Measurements from ENCODE around the gene POU6F2. TPM values are rescaled to one million over a fixed set of nuclear protein-coding genes. Genes with fewer than 3 reads are reported as not detected.

POU6F2 gene
- total RNA-seq, 1 experiment from 2014 or later, result 0.27 TPM

DNA sequence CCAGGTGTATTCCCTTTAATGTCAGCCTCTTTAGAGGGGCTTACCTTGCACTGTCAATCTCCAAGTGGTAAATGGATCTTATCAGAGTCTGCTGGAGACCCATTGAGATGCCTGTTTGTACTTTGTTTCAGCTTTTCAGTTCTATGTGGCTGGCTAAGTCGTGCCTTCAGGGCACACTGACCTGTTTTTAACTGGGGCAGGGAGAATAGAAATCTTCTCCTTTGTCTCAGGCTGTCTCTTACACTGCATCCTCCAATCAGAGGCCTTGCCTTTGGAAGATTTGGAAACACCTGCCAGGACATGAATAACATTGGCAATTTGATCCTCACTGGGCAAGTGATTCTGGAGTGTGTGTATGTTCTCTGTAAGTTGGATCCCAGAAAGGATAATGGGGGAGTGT, 65.0 kb downstream of the POU6F2 start:
- Histone ChIP-seq H3K9me2 (ENCODE audit: insufficient read depth) (no peaks in the 10 kb centered on the region), H4K20me1 (ENCODE audit: insufficient read depth) (no peaks in the 10 kb centered on the region), H3K9ac (ENCODE audit: low read length) (no peak overlapping the region), H3K36me3 (ENCODE audit: control insufficient read depth in 1 of 2, insufficient read depth in 2 of 2, low read length in 2 of 2) (no peaks in the 10 kb centered on the region), H3K4me1 (ENCODE audit: control insufficient read depth in 1 of 2, insufficient read depth in 2 of 2, low read length in 2 of 2) (no peaks in the 10 kb centered on the region), H3K4me2 (ENCODE audit: low read length) (no peak overlapping the region), H3K9me3 (ENCODE audit: control insufficient read depth in 1 of 2, insufficient read depth in 1 of 2, low read depth in 1 of 2, low read length in 2 of 2) (no peaks in the 10 kb centered on the region), H3K27me3 (ENCODE audit: insufficient read depth, low read length) (0 out of 2 replicates have a peak, but pooled peaks cover 6% of the 10 kb centered on the region), H3K27ac (ENCODE audit: low read depth, low read length) (no peak overlapping the region), H3K79me2 (ENCODE audit: insufficient read depth, low read length) (no peaks in the 10 kb centered on the region), H3K4me3 (replicated peaks in 1 of 2; ENCODE audit: low read depth in 1 of 2, low read length in 2 of 2) (no peak overlapping the region), H2AFZ (ENCODE audit: low read depth, low read length, poor library complexity, severe bottlenecking) (no peak overlapping the region)
- DNase-seq (ENCODE audit: low read depth, low spot score) (no peak), ATAC-seq (no peak)
- RAD21 ChIA-PET (ENCODE audit: low non-redundant PET in 1 of 2, low total read pairs in 2 of 2, uncharacterized antibody in 2 of 2, unreplicated experiment in 2 of 2), result no interaction called here
- TF ChIP-seq, protein P1, sequence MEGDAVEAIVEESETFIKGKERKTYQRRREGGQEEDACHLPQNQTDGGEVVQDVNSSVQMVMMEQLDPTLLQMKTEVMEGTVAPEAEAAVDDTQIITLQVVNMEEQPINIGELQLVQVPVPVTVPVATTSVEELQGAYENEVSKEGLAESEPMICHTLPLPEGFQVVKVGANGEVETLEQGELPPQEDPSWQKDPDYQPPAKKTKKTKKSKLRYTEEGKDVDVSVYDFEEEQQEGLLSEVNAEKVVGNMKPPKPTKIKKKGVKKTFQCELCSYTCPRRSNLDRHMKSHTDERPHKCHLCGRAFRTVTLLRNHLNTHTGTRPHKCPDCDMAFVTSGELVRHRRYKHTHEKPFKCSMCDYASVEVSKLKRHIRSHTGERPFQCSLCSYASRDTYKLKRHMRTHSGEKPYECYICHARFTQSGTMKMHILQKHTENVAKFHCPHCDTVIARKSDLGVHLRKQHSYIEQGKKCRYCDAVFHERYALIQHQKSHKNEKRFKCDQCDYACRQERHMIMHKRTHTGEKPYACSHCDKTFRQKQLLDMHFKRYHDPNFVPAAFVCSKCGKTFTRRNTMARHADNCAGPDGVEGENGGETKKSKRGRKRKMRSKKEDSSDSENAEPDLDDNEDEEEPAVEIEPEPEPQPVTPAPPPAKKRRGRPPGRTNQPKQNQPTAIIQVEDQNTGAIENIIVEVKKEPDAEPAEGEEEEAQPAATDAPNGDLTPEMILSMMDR (IDR thresholded peaks at IDR 0.05 in 2 of 3, conservative IDR thresholded peaks at IDR 0.05 in 1 of 3; ENCODE audit: borderline replicate concordance in 1 of 3, insufficient read depth in 1 of 3, low read depth in 2 of 3, low read length in 2 of 3), result no peak
- no TSS peak for BruUV-seq (replicated peaks)
- CTCF ChIA-PET, result no interaction called here
- POLR2A ChIA-PET, result no interaction called here
- intact Hi-C loops (cut with micrococcal nuclease), result no loop called here

DNA sequence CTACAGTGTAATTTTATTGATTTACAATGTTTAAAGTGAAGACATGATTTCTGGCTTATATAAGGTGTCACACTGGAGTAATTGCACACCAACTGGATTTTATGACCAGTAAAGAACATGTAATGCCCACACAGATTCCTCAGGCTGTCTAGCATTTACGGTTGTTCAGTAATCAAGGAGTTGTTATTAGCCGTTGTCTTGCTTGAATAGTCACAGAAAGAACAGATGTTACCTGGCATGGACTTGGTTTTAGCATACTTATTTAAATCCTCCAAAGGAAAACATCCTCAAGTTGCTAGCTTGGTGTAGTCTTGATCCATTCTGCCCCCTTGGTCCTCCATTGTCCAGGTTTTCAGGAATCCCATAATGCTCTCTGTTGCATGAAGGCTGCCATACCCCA, 65.8 kb downstream of the POU6F2 start:
- Histone ChIP-seq H4K20me1 (ENCODE audit: insufficient read depth) (no peaks in the 10 kb centered on the region), H3K36me3 (ENCODE audit: control insufficient read depth in 1 of 2, insufficient read depth in 2 of 2, low read length in 2 of 2) (no peaks in the 10 kb centered on the region), H2AFZ (ENCODE audit: low read depth, low read length, poor library complexity, severe bottlenecking) (no peak overlapping the region), H3K9ac (ENCODE audit: low read length) (no peak overlapping the region), H3K9me2 (ENCODE audit: insufficient read depth) (no peaks in the 10 kb centered on the region), H3K4me3 (replicated peaks in 1 of 2; ENCODE audit: low read depth in 1 of 2, low read length in 2 of 2) (no peak overlapping the region), H3K27me3 (ENCODE audit: insufficient read depth, low read length) (0 out of 2 replicates have a peak, but pooled peaks cover 6% of the 10 kb centered on the region), H3K79me2 (ENCODE audit: insufficient read depth, low read length) (no peaks in the 10 kb centered on the region), H3K4me1 (ENCODE audit: control insufficient read depth in 1 of 2, insufficient read depth in 2 of 2, low read length in 2 of 2) (no peaks in the 10 kb centered on the region), H3K4me2 (ENCODE audit: low read length) (no peak overlapping the region), H3K27ac (ENCODE audit: low read depth, low read length) (no peak overlapping the region), H3K9me3 (ENCODE audit: control insufficient read depth in 1 of 2, insufficient read depth in 1 of 2, low read depth in 1 of 2, low read length in 2 of 2) (no peaks in the 10 kb centered on the region)
- CTCF ChIA-PET, result no interaction called here
- TF ChIP-seq POLR2AphosphoS5 (IDR thresholded peaks at IDR 0.05; ENCODE audit: low read depth, low read length) (no peak), CBX3 (IDR thresholded peaks at IDR 0.05; ENCODE audit: low read depth) (no peak), EZH2 (IDR thresholded peaks at IDR 0.05) (no peak), RAD21 (IDR thresholded peaks at IDR 0.05; ENCODE audit: low read depth) (no peak), FOSL1 (IDR thresholded peaks at IDR 0.05; ENCODE audit: low read depth) (no peak), CEBPB (IDR thresholded peaks at IDR 0.05; ENCODE audit: low read depth) (no peak), EZH2phosphoT487 (IDR thresholded peaks at IDR 0.05; ENCODE audit: borderline replicate concordance) (no peak), JUND (IDR thresholded peaks at IDR 0.05) (no peak), POLR2A (IDR thresholded peaks at IDR 0.05; ENCODE audit: borderline replicate concordance, extremely low read depth, insufficient read depth, insufficient read length) (no peak), ZNF274 (IDR thresholded peaks at IDR 0.05; ENCODE audit: low read depth, low read length) (no peak), TCF7L2 (IDR thresholded peaks at IDR 0.05; ENCODE audit: borderline replicate concordance, extremely low read depth, insufficient read depth, insufficient read length) (no peak)
- TF ChIP-seq, protein P2, sequence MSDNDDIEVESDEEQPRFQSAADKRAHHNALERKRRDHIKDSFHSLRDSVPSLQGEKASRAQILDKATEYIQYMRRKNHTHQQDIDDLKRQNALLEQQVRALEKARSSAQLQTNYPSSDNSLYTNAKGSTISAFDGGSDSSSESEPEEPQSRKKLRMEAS (IDR thresholded peaks at IDR 0.05), result no peak
- TF ChIP-seq, protein P3, sequence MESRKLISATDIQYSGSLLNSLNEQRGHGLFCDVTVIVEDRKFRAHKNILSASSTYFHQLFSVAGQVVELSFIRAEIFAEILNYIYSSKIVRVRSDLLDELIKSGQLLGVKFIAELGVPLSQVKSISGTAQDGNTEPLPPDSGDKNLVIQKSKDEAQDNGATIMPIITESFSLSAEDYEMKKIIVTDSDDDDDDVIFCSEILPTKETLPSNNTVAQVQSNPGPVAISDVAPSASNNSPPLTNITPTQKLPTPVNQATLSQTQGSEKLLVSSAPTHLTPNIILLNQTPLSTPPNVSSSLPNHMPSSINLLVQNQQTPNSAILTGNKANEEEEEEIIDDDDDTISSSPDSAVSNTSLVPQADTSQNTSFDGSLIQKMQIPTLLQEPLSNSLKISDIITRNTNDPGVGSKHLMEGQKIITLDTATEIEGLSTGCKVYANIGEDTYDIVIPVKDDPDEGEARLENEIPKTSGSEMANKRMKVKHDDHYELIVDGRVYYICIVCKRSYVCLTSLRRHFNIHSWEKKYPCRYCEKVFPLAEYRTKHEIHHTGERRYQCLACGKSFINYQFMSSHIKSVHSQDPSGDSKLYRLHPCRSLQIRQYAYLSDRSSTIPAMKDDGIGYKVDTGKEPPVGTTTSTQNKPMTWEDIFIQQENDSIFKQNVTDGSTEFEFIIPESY (IDR thresholded peaks at IDR 0.05; ENCODE audit: extremely low read depth, insufficient replicate concordance, low read length), result no peak
- TF ChIP-seq, protein P1 (IDR thresholded peaks at IDR 0.05 in 2 of 3, conservative IDR thresholded peaks at IDR 0.05 in 1 of 3; ENCODE audit: borderline replicate concordance in 1 of 3, insufficient read depth in 1 of 3, low read depth in 2 of 3, low read length in 2 of 3), result no peak
- intact Hi-C loops (cut with micrococcal nuclease), result no loop called here
- POLR2A ChIA-PET, result no interaction called here
- DNase-seq (ENCODE audit: low read depth, low spot score) (no peak), ATAC-seq (no peak)
- RAD21 ChIA-PET (ENCODE audit: low non-redundant PET in 1 of 2, low total read pairs in 2 of 2, uncharacterized antibody in 2 of 2, unreplicated experiment in 2 of 2), result no interaction called here
- BruUV-seq (replicated peaks), result no TSS peak
